Hepatocyte (in vitro differentiated cells): ENCODE data around the gene ESD.

Source experiments
- EZH2 ChIP-seq: fragments of 200-600 bp; sonication (generic); IDR thresholded peaks from 2 replicates; pipeline ENCODE4 v1.6.1; 2016; ENCODE audit warnings: antibody characterized with exemption, mild to moderate bottlenecking, borderline replicate concordance
- TF ChIP-seq, protein P1 (sequence below): fragments of 200-600 bp; sonication (generic); IDR thresholded peaks from 2 replicates; pipeline ENCODE4 v1.5.1; 2016; ENCODE audit warnings: antibody characterized with exemption, mild to moderate bottlenecking; ENCODE audit not compliant: poor library complexity

DNA sequence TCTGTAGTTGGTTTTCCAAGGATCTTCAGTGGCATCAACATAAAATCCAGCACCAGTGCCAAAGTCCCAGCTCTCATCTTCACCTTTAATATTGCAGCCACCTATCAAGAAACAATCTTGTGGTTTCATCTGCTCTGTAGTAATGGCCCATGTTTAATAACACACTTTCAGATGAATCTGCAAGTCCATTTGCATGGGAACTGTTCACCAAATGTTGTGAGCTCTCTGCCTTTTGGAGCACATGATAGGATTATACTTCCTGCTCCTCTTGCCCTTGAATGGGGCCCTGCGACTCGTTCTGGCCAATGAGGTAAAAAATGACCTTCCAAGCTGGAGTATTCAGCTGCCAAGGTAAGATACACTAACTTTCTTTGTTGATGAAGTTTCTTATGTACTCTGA, 14.3 kb downstream of the ESD start:
- no peak for TF ChIP-seq EZH2
- TF ChIP-seq, protein P1, sequence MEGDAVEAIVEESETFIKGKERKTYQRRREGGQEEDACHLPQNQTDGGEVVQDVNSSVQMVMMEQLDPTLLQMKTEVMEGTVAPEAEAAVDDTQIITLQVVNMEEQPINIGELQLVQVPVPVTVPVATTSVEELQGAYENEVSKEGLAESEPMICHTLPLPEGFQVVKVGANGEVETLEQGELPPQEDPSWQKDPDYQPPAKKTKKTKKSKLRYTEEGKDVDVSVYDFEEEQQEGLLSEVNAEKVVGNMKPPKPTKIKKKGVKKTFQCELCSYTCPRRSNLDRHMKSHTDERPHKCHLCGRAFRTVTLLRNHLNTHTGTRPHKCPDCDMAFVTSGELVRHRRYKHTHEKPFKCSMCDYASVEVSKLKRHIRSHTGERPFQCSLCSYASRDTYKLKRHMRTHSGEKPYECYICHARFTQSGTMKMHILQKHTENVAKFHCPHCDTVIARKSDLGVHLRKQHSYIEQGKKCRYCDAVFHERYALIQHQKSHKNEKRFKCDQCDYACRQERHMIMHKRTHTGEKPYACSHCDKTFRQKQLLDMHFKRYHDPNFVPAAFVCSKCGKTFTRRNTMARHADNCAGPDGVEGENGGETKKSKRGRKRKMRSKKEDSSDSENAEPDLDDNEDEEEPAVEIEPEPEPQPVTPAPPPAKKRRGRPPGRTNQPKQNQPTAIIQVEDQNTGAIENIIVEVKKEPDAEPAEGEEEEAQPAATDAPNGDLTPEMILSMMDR = no peak
